Stimulated activated naive B cell treated with anti-CD40 and anti-IgM and Interleukin-4, amounts not matched to agents 10 μg/mL and 1 μg/mL and 100 μg/mL, for 72 hours (primary cell): ENCODE measurements around the gene FMO1.
A peak's percentile ranks its signal among the peaks of the same experiment; 100 is the strongest.

ENCODE experiments used
- ATAC-seq, 2 donors: fragments of 150-1000 bp; cut with Tn5 transposase; replicated peaks; 2 replicates each; pipeline ENCODE4 v1.10.0; 2021; ENCODE audit warnings: moderate library complexity in 1 of 2
- DNase-seq: peaks from one replicate; pipeline ENCODE4 v3.0.0; 2021
- H3K27ac Mint-ChIP-seq: one replicate; pipeline ENCODE4 v1.8.0; 2022; ENCODE audit warnings: mild to moderate bottlenecking, mixed read lengths
- H3K27me3 Mint-ChIP-seq, 2 donors: one replicate each; pipeline ENCODE4 v1.8.0; 2022; ENCODE audit warnings: mixed read lengths in 2 of 2
- H3K36me3 Mint-ChIP-seq, 2 donors: one replicate each; pipeline ENCODE4 v1.8.0; 2022; ENCODE audit warnings: mixed read lengths in 2 of 2, mild to moderate bottlenecking in 1 of 2
- H3K4me1 Mint-ChIP-seq, 2 donors: one replicate each; pipeline ENCODE4 v1.8.0; 2022; ENCODE audit warnings: mixed read lengths in 2 of 2, mild to moderate bottlenecking in 1 of 2
- H3K4me3 Mint-ChIP-seq, 2 donors: one replicate each; pipeline ENCODE4 v1.8.0; 2022; ENCODE audit warnings: mild to moderate bottlenecking in 2 of 2, mixed read lengths in 2 of 2, moderate library complexity in 1 of 2
- H3K9me3 Mint-ChIP-seq, 2 donors: one replicate each; pipeline ENCODE4 v1.8.0; 2022; ENCODE audit warnings: mixed read lengths in 2 of 2, mild to moderate bottlenecking in 1 of 2

Gene FMO1

DNA sequence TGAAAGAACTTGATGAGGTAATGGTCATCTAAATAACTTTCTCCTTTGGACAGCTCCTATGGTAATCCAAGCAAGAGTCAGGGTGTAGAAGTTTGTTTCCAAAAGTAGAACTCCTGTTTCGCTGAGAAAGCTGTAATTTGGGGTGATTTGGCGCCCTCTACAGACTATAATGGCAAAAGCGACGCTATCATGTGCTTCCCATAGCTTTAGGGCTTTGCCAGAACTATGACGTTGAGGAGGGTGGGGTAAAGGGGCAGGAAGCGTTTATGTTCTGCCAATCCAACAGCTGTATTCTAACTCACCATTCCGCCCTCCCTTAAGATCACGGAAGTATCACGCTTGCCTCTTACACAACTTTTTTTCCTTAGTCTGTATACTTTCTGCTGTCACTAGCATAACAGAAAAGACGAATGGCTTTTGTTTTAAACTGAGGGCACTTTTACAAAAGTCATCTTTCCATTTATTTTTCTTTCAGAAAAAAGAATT lies 65.6 kb downstream of the FMO1 start, which contains the start of gene FMO4:
TSS of gene FMO4 (plus strand) at position 349 of the 486 bp plus-strand sequence. CDS start 5,643 bp downstream, outside the sequence.
- Mint-ChIP-seq H3K4me1 (peaks cover 7 to 17% of the 10 kb centered on the region in 2 donors), H3K27me3 (no peaks in the 10 kb centered on the region), H3K4me3 (peak within 1 kb of the TSS; percentile 80 to 83), H3K36me3 (peaks cover 8 to 11% of the 10 kb centered on the region in 2 donors), H3K27ac (peak within 1 kb of the TSS; percentile 92), H3K9me3 (no peaks in the 10 kb centered on the region)
- DNase-seq: peak; percentile 82
- ATAC-seq: peak; percentile 99

DNA sequence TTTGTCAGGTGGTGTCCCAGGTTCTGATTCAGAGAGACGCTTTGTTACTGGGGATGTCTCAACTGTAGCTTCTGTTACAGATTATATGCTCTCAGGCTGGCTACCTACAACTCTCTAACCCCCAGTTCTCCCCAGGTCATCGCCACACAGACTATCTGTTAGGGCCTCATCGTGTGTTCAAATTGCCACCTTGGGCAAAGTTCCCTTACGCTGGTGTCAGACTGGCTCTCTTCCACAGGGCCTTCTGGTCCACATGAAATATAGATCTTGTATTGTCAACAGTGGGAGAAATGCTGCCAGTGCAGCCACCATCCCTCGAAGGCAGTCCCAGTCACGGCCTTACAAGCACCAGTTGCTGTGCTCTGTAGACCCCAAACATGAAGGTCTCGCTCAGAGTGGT lies 81.0 kb downstream of the FMO1 start:
- peaks cover 10 to 20% of the 10 kb centered on the region in 2 donors for H3K36me3 Mint-ChIP-seq
- H3K27me3 Mint-ChIP-seq: no peaks in the 10 kb centered on the region
- no peak overlapping the region for H3K27ac Mint-ChIP-seq
- DNase-seq: no peak
- no peaks in the 10 kb centered on the region for H3K4me1 Mint-ChIP-seq
- no peak overlapping the region for H3K4me3 Mint-ChIP-seq
- no peak for ATAC-seq
- no peaks in the 10 kb centered on the region for H3K9me3 Mint-ChIP-seq

DNA sequence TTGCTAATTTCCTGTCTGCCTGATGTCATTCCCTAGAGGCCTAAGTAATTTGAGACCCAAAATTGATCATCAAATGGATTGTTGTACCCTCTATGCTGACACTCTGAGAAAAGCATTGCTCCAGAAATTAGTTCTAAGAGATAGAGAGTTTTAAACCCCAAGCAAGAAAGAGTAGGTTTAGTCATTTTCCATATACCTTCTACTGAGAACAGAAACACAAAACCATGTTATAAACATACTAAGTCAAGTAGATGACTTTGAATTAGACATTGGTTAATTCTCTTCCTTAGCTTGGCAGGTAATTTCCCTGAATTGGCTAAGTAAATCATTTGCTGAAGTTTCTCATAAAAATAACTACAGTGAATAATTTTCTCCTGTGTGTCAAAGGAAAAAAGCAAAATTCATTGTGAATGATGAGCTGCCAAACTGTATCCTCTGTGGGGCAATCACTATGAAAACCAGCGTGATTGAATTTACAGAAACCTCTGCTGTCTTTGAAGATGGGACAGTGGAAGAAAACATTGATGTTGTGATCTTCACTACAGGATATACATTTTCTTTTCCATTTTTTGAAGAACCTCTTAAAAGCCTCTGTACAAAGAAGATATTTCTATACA lies 85.8 kb downstream of the FMO1 start:
- H3K4me1 Mint-ChIP-seq: no peaks in the 10 kb centered on the region
- H3K9me3 Mint-ChIP-seq: no peaks in the 10 kb centered on the region
- no peaks in the 10 kb centered on the region for H3K27me3 Mint-ChIP-seq
- peaks cover 21 to 22% of the 10 kb centered on the region in 2 donors for H3K36me3 Mint-ChIP-seq
- ATAC-seq (no peak), DNase-seq (no peak)
- no peak overlapping the region for H3K4me3 Mint-ChIP-seq
- H3K27ac Mint-ChIP-seq: no peak overlapping the region
